GM18909 (cell line): ENCODE results near the gene PRTFDC1.
"Not testable (repeated sequence)": the region's sequence is repeated elsewhere in the genome, so short reads cannot be mapped to it uniquely, and the experiment has no call there.

ENCODE experiments used
- ATAC-seq: cut with Tn5 transposase; IDR thresholded peaks from one replicate; pipeline ENCODE4 v1.9.1; 2021; ENCODE audit warnings: mild to moderate bottlenecking; ENCODE audit not compliant: unreplicated experiment, poor library complexity

PRTFDC1 gene

DNA sequence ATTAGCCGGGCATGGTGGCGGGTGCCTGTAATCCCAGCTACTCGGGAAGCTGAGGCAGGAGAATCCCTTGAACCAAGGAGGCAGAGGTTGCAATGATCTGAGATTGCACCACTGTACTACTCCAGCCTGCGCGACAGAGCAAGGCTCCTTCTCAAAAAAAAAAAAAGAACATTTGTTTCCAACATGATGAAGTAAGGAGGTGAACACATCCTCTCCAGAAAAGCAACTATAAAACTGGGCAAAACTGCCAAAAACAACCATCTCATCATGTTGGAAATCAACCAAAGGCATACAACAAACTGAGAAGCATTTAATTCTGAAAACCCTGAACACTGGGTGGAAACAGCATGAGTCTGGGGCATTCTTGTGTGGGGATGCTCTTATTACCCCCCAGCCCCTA lies 14.3 kb downstream of the PRTFDC1 start:
- no peak for ATAC-seq

DNA sequence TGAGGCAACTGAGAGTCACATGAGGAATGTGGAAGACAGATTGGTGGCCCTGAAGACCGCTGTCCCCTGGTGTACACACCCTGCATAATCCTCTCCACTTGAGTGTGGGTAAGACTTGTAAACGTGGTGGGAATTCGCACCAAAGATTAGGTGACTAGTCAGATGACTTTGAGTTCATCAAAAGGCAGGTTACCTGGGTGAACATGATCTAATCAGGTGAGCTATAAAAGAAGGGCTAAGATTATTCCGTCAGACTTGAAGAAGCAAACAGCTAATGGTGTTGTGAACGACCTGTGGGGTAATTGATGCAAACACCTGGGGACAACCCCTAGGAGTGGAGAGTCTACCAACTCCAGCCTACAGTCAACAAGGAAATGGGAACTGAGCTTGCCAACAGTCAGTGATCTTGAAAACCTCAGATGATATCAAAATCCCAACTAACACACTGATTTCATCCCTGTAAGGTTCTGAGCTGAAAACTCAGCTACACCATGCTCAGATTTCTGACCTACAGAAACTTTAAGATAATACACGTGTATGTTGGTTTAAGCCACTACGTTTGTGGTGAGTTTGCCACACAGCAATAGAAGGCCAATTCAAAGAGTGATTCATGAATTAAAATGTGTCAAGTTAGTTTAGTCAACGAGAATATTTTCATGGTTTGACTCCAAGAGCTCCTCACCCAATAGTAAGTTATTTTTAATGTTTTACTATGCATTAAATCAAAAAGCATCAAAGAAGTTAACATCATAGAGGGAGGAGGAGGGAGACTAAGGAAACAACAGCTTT lies 16.7 kb downstream of the PRTFDC1 start:
- no peak for ATAC-seq

DNA sequence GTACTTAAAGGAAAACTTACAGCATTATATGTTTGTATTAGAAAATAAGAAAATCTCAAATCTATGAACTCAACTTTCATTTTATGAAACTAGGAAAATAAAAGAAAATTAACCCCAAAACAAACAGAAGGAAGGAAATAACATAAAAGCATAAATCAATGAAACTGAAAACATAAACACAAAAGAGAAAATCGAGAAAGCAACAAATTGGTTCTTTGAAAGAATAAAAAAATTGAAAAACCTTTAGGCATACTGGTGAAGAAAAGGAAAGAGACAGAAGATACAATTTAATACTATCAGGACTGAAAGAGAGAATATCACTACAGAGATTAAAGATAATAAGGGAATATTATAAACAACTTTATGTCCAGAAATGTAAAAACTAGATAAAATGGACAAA lies 21.2 kb downstream of the PRTFDC1 start:
- no peak for ATAC-seq

DNA sequence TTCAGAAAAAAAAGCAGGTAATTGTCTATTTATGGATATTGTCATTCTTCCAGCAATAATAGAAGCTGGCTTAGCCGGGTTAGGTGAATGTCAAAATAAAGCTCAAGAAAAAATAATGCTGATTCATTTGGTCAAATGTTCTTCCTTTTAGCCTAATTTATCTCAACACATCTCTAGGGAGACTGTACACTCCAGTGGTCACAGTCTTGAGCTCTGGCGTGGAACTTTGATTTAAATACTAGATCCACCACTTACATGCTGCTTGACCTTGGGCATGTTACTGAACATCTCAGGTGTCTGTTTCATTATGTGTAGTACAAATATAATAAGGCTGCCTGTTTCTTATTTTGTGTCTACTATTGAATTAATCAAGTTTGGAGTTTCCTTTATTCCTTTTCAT lies 22.0 kb downstream of the PRTFDC1 start:
- ATAC-seq, result peak; percentile 80

DNA sequence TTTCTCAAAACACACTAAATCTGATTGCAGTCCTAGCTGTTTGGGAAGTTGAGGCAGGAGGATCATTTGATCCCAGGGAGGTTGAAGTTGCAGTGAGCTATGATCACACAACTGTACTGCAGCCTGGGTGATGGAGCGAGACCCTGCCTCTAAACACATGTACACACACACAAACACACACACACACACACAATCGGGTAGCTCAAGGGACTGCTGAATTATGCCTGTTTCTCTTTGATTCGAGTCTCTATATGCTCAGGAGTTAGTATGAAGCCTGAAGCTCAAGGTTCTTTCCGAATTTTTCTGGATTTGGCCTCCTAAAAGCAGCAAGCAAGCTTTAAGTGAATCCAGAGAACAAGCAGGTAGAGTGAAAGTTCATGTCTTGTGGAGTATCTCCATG lies 22.5 kb downstream of the PRTFDC1 start:
- no peak for ATAC-seq

DNA sequence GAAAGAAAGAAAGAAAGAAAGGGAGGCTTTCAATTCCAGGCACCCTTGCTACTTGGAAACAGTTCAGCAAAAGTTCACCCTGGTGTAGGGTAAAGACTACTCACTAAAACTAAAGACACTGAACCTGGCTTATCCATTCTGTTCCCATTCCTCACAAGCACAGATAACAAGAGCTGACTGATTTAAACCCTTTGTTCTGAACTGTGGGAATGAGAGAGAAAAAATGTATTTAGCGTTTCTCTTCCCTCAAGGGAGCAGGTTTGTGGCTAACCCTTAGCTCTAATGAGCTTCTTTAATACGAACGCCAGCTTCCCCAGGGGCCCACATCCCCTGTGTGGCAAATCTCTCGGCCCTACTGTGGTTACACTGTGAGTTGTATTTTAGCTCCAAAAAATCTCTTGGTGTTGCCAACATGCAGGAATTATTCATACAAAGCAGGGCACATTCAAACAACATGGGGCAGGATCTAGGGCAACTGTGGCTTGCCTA lies 23.3 kb downstream of the PRTFDC1 start:
- peak; percentile 63 for ATAC-seq

- no peak for ATAC-seq
Measured at GRCh38 chr10:24928163-24928562, 24.2 kb downstream of the PRTFDC1 start.

- no peak for ATAC-seq
Measured at GRCh38 chr10:24926557-24926956, 25.8 kb downstream of the PRTFDC1 start.

GRCh38 chr10:24925799-24926198 lies 26.6 kb downstream of the PRTFDC1 start:
- no peak for ATAC-seq

- ATAC-seq, result not testable (repeated sequence)
Measured at GRCh38 chr10:24924483-24924882, 27.9 kb downstream of the PRTFDC1 start.

GRCh38 chr10:24922222-24922868 lies 30.1 kb downstream of the PRTFDC1 start:
- ATAC-seq, result not testable (repeated sequence)

DNA sequence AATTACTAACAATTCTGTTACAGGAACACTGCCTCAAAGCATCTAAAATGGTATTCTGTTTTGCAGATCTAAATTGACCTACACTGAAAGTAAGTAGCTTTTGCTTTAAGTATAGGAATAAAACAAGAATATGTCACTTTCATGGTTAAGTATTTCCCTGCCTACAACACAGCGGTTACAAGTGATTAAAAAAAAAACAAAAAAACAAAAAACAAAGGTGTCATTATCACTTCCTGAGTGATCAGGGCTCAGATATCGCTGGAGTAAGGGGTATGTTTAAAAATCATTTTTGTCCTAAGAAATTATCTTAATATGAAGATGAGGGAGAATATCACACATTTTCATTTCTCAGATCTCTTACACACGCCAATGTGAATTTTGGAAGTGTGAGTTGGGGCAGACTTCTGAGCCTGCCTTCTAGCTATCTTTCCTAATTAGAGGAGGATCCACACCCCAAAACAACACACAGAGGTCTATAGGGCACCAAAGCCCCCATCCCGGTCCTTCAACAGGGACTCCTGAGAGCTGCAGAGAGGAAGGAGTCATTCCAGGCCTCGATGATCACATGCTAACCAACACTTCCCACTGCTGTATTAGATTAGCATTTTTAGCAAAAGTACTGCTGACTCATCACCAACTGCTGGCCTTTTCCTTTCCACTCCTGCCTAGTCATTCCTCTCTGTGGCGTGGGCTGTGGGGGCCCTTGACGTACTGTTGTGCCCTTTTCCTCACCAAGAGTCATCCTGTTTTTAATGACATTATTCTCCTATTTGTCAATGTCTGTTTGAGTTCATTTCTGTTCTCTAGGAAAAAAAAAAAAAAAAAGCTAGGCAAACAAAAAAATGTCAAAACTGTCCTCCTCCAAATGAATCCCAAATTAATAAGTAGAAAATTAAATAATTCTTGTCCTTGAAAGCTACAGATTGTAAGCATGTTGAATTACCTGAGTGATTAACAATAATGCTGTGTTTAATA lies 31.2 kb downstream of the PRTFDC1 start:
- ATAC-seq, result peak; percentile 91

GRCh38 chr10:24920192-24920591 lies 32.2 kb downstream of the PRTFDC1 start:
- ATAC-seq, result not testable (repeated sequence)

- not testable (repeated sequence) for ATAC-seq
Measured at GRCh38 chr10:24919629-24920028, 32.8 kb downstream of the PRTFDC1 start.

DNA sequence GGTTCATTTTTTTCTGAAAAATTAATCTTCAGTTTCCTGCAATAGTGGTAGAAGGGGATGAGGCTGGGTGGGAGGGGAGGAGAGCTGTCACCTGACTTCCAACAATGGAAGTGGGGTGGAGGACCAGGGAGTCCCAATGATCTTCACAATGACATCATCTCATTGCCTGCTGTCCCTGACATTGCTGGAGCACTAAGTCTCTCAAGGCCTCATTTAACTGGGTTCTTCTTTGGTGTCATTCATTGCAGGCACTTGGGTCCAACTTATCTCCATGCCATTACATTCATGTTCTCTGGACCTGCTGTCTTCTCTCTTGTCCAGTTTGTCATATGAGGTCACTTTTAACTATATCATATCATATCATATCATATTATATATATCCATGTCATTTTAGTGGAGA lies 34.4 kb downstream of the PRTFDC1 start:
- ATAC-seq, result no peak

DNA sequence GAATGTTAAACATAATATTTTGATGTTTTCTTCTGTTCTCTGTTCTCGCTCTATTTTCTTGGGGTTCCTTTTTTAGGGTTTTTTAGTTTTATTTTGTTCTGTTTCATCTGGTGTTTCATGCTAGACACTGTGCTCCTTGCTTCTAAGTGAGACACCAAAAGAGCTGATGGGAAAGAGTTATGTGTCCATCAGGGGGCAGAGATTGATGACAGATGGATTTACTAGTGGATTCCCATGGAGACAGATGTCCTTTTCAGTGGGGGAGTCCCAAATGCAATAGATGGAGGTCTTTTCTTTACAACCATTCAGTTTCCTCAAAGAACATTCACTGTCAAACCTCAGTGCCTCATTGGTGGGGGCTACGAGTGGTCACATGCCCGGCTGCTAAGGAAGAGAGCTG lies 34.9 kb downstream of the PRTFDC1 start:
- ATAC-seq, result no peak

DNA sequence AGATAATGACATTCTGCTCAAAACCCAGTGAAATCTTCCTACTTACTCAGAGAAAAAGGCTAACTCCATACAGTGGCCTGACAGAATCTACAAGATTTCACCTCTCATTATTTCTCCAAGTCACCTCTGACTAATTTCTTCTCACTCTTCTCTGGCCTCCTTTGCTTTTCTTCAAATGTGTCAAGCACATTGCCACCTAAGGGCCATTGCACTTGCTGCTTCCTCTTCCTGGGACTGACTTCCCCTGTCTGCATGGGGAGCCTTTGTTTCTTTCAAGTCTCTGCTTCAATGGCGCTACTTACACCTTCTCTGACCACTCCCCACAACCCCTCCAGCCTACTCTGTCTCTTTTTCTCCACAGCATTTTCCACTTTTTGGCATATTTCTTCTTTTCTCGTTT lies 36.0 kb downstream of the PRTFDC1 start:
- ATAC-seq, result no peak

DNA sequence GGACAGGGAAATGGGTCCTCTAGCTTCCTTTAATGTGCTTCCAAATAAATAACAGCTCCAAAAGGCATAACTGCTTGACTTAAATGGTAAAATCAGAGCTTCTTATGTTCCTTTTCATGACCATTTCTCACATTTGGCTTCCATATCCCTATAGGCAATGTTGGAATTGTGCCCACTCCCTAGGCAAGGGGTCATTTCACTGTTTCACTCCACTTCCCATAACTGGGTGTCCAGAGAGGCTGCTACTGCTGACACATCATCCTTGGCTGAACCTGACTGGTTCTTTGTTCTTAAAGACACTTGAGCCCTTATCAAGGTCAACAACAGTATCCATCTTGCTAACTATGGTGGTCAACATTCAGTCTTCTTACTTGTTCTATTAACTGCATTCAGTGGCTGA lies 37.1 kb downstream of the PRTFDC1 start:
- ATAC-seq, result no peak

GRCh38 chr10:24914148-24914547 lies 38.3 kb downstream of the PRTFDC1 start:
- no peak for ATAC-seq

DNA sequence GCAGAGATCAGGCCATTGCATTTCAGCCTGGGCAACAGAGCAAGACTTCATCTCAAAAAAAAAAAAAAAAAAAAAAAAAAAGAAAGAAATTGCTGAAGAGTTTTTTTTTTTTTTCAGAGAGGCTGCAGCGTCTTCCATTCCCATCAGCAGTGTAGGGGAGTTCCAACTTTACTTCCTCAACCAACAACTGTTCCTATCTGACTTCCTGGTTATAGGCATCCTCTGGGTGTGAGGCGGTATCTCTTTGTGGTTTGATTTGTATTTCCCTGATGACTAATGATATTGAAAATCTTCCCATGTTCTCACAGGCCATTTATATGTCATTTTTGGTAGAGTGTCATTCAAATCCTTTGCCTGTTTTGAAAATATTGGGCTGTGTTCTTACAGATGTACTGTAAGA lies 40.2 kb downstream of the PRTFDC1 start:
- no peak for ATAC-seq

DNA sequence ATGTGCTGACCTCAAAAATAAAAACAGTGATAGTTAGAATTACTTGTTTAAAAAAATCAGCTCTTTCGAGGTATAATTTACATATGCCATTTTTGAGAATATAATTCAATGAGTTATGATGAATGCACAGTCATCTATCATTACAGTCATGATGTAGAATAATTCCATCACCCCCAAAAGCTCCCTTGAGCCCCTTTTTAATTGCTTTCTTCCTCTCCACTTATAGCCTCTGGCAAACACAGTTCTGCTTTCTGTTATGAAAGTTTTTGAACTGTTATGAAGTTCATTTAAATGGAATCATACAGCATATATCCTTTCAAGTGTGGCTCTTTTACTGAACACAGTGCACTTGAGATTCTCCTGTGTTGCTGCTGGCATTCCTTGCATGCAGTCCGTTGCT lies 41.4 kb downstream of the PRTFDC1 start:
- ATAC-seq, result no peak
